GM18505 (cell line): ENCODE results near the gene CNGA1.
"Not testable (repeated sequence)": the region's sequence is repeated elsewhere in the genome, so short reads cannot be mapped to it uniquely, and the experiment has no call there.

Source experiments
- ATAC-seq: cut with Tn5 transposase; IDR thresholded peaks from one replicate; pipeline ENCODE4 v1.9.1; 2021; ENCODE audit not compliant: unreplicated experiment
- POLR2A ChIP-seq: IDR thresholded peaks from 4 replicates; pipeline ENCODE4 v1.6.1; 2011; ENCODE audit warnings: borderline replicate concordance; ENCODE audit not compliant: insufficient read depth, insufficient read length; ENCODE audit errors: extremely low read depth

The CNGA1 gene

GRCh38 chr4:47972721-47973120, 43.8 kb downstream of the CNGA1 start:
- no peak for TF ChIP-seq POLR2A
- no peak for ATAC-seq

GRCh38 chr4:47972181-47972580, 44.3 kb downstream of the CNGA1 start:
- no peak for TF ChIP-seq POLR2A
- ATAC-seq = peak; percentile 97

- no peak for ATAC-seq
- no peak for TF ChIP-seq POLR2A
These were observed 47.6 kb downstream of the CNGA1 start for GRCh38 chr4:47968847-47969246.

GRCh38 chr4:47954677-47955076, 61.8 kb downstream of the CNGA1 start:
- no peak for ATAC-seq
- no peak for TF ChIP-seq POLR2A

- no peak for ATAC-seq
- TF ChIP-seq POLR2A = no peak
These were observed 62.2 kb downstream of the CNGA1 start for GRCh38 chr4:47954245-47954644.

GRCh38 chr4:47945930-47946726, 70.4 kb downstream of the CNGA1 start:
- no peak for ATAC-seq

GRCh38 chr4:47942081-47942819, 74.2 kb downstream of the CNGA1 start:
- no peak for TF ChIP-seq POLR2A
- no peak for ATAC-seq

More at GRCh38 chr4:47945930-47946726, 70.4 kb downstream of the CNGA1 start:
- no peak for TF ChIP-seq POLR2A

GRCh38 chr4:47939456-47939855, 77.0 kb downstream of the CNGA1 start:
- no peak for ATAC-seq
- TF ChIP-seq POLR2A = no peak

- ATAC-seq = no peak
- no peak for TF ChIP-seq POLR2A
These were observed 80.1 kb downstream of the CNGA1 start for GRCh38 chr4:47936336-47936735.

GRCh38 chr4:47933840-47934239, 82.6 kb downstream of the CNGA1 start:
- ATAC-seq = no peak
- TF ChIP-seq POLR2A = no peak

GRCh38 chr4:47930971-47931804, 85.3 kb downstream of the CNGA1 start:
- TF ChIP-seq POLR2A = no peak
- ATAC-seq = no peak

GRCh38 chr4:47929682-47930201, 86.7 kb downstream of the CNGA1 start:
- no peak for ATAC-seq
- TF ChIP-seq POLR2A = no peak

GRCh38 chr4:47926667-47927258, 89.7 kb downstream of the CNGA1 start:
- peak; percentile 97 for ATAC-seq
- no peak for TF ChIP-seq POLR2A

GRCh38 chr4:47923261-47923608, 93.2 kb downstream of the CNGA1 start:
- ATAC-seq = not testable (repeated sequence)

- ATAC-seq = not testable (repeated sequence)
These were observed 93.8 kb downstream of the CNGA1 start for GRCh38 chr4:47922436-47923260.

- ATAC-seq = not testable (repeated sequence)
These were observed 99.3 kb downstream of the CNGA1 start for GRCh38 chr4:47917163-47917562.
